ENCODE data around the gene ACOT8.
"Not testable (repeated sequence)": the region's sequence is repeated elsewhere in the genome, so short reads cannot be mapped to it uniquely, and the experiment has no call there.

ACOT8 gene

GRCh38 chr20:45852326-45852725 lies 4.9 kb downstream of the ACOT8 start:
- no peak for DNase-seq (ENCODE audit: low read depth in 3 of 3)

- no peak for DNase-seq (ENCODE audit: low read depth in 3 of 3)
These were observed 5.7 kb downstream of the ACOT8 start for GRCh38 chr20:45851501-45851900.

- DNase-seq (ENCODE audit: low read depth in 3 of 3) = no peak
These were observed 6.3 kb downstream of the ACOT8 start for GRCh38 chr20:45850926-45851325.

GRCh38 chr20:45850238-45850637 lies 7.0 kb downstream of the ACOT8 start:
- DNase-seq (ENCODE audit: low read depth in 3 of 3) = no peak

GRCh38 chr20:45848969-45849582 lies 8.1 kb downstream of the ACOT8 start:
- DNase-seq (ENCODE audit: low read depth in 3 of 3) = no peak

- DNase-seq (ENCODE audit: low read depth in 3 of 3) = no peak
These were observed 8.8 kb downstream of the ACOT8 start for GRCh38 chr20:45848421-45848820.

- no peak for DNase-seq (ENCODE audit: low read depth in 3 of 3)
These were observed 11.7 kb downstream of the ACOT8 start for GRCh38 chr20:45845452-45845851.

GRCh38 chr20:45843506-45843905 lies 13.7 kb downstream of the ACOT8 start:
- no peak for DNase-seq (ENCODE audit: low read depth in 3 of 3)

- no peak for DNase-seq (ENCODE audit: low read depth in 3 of 3)
These were observed 14.9 kb downstream of the ACOT8 start for GRCh38 chr20:45842169-45842812.

- no peak for DNase-seq (ENCODE audit: low read depth in 3 of 3)
These were observed 15.6 kb downstream of the ACOT8 start for GRCh38 chr20:45841407-45842129.

- DNase-seq (ENCODE audit: low read depth in 3 of 3) = no peak
These were observed 16.4 kb downstream of the ACOT8 start for GRCh38 chr20:45840700-45841198.

GRCh38 chr20:45836841-45837240 lies 20.4 kb downstream of the ACOT8 start:
- no peak for DNase-seq (ENCODE audit: low read depth in 3 of 3)

GRCh38 chr20:45835825-45836224 lies 21.4 kb downstream of the ACOT8 start:
- DNase-seq (ENCODE audit: low read depth in 3 of 3) = no peak

- DNase-seq (ENCODE audit: low read depth in 3 of 3) = no peak
These were observed 21.8 kb downstream of the ACOT8 start for GRCh38 chr20:45835329-45835765.

GRCh38 chr20:45834797-45835161 lies 22.4 kb downstream of the ACOT8 start:
- no peak for DNase-seq (ENCODE audit: low read depth in 3 of 3)

GRCh38 chr20:45833883-45834796 lies 23.1 kb downstream of the ACOT8 start:
- DNase-seq (ENCODE audit: low read depth in 3 of 3) = peak in 2 of 3 donors; percentile 14 to 33

GRCh38 chr20:45833030-45833882 lies 23.9 kb downstream of the ACOT8 start, which contains the start of gene SNX21:
SNX21 (plus strand) TSS chr20:45833799; CDS start chr20:45833920, 121 bp downstream.
- DNase-seq (ENCODE audit: low read depth in 3 of 3) = no peak

GRCh38 chr20:45832619-45833018 lies 24.6 kb downstream of the ACOT8 start:
- no peak for DNase-seq (ENCODE audit: low read depth in 3 of 3)

- not testable (repeated sequence) for DNase-seq (ENCODE audit: low read depth in 3 of 3)
These were observed 27.5 kb downstream of the ACOT8 start for GRCh38 chr20:45829673-45830106.

- no peak for DNase-seq (ENCODE audit: low read depth in 3 of 3)
These were observed 28.6 kb downstream of the ACOT8 start for GRCh38 chr20:45828589-45828988.

- DNase-seq (ENCODE audit: low read depth in 3 of 3) = no peak
These were observed 29.5 kb downstream of the ACOT8 start for GRCh38 chr20:45827712-45828111.
